Gastrocnemius medialis (tissue), 4 donors: ENCODE data around the gene UNC93A.

Experiments
- CTCF ChIP-seq, 5 experiments: fragments of 450-650 bp in 3 of 5; fragments of 200-600 bp in 2 of 5; sonication (generic) in 2 of 5; IDR thresholded peaks in 4 of 5; conservative IDR thresholded peaks in 1 of 5; 1 replicate in 4 of 5; 2 replicates in 1 of 5; pipeline ENCODE4 v1.5.1; 2016 to 2019; ENCODE audit warnings: antibody characterized with exemption in 5 of 5, mild to moderate bottlenecking in 3 of 5, moderate library complexity in 3 of 5
- POLR2A ChIP-seq, 2 donors: fragments of 450-650 bp; IDR thresholded peaks; one replicate each; pipeline ENCODE4 v1.6.1; 2017; ENCODE audit warnings: antibody characterized with exemption in 2 of 2, mild to moderate bottlenecking in 2 of 2, moderate library complexity in 2 of 2

- TF ChIP-seq POLR2A (IDR thresholded peaks at IDR 0.05) (no peak), CTCF (IDR thresholded peaks at IDR 0.05 in 4 of 5, conservative IDR thresholded peaks at IDR 0.05 in 1 of 5) (no peak)
Measured at GRCh38 chr6:167317172-167317571, 26.1 kb downstream of the UNC93A start.
